KMS-11 (cell line): ENCODE measurements around the gene ISG15.

Experiments
- H2AFZ ChIP-seq: fragments of 200-600 bp; sonication (generic); 2 replicates; pipeline ENCODE4 v1.6.1; 2016; ENCODE audit warnings: antibody characterized with exemption, mixed run types, low read depth
- H3K27ac ChIP-seq: fragments of 200-600 bp; sonication (generic); 2 replicates; pipeline ENCODE4 v1.6.1; 2016; ENCODE audit warnings: mild to moderate bottlenecking, mixed run types
- H3K27me3 ChIP-seq: fragments of 200-600 bp; sonication (generic); 2 replicates; pipeline ENCODE4 v1.6.1; 2017; ENCODE audit warnings: mild to moderate bottlenecking, low read depth, mixed run types, moderate library complexity; ENCODE audit not compliant: insufficient read depth
- H3K36me3 ChIP-seq: fragments of 200-600 bp; sonication (generic); 2 replicates; pipeline ENCODE4 v1.6.1; 2017; ENCODE audit warnings: mild to moderate bottlenecking, mixed run types; ENCODE audit not compliant: insufficient read depth
- H3K4me1 ChIP-seq: fragments of 200-600 bp; sonication (generic); 2 replicates; pipeline ENCODE4 v1.6.1; 2016; ENCODE audit warnings: mild to moderate bottlenecking, low read depth, mixed run types; ENCODE audit not compliant: poor library complexity, severe bottlenecking
- H3K4me2 ChIP-seq: fragments of 200-600 bp; sonication (generic); 2 replicates; pipeline ENCODE4 v1.7.0; 2016; ENCODE audit warnings: mild to moderate bottlenecking, mixed run types
- H3K4me3 ChIP-seq: fragments of 200-600 bp; sonication (generic); IDR thresholded peaks from 2 replicates; pipeline ENCODE4 v1.6.1; 2017; ENCODE audit warnings: low read depth, low read length, mixed read lengths; ENCODE audit not compliant: insufficient read depth
- H3K79me2 ChIP-seq: fragments of 200-600 bp; sonication (generic); 2 replicates; pipeline ENCODE4 v1.6.1; 2016; ENCODE audit warnings: low read depth, mixed run types; ENCODE audit not compliant: insufficient read depth
- H3K9ac ChIP-seq: fragments of 200-600 bp; sonication (generic); 2 replicates; pipeline ENCODE4 v1.6.1; 2016; ENCODE audit warnings: mild to moderate bottlenecking, mixed run types
- H4K20me1 ChIP-seq: fragments of 200-600 bp; sonication (generic); 2 replicates; pipeline ENCODE4 v1.6.1; 2016; ENCODE audit warnings: mild to moderate bottlenecking, mixed run types; ENCODE audit not compliant: insufficient read depth
- CTCF ChIP-seq: fragments of 200-600 bp; sonication (generic); conservative IDR thresholded peaks from 2 replicates; pipeline ENCODE4 v1.6.1; 2017; ENCODE audit warnings: low read depth, mild to moderate bottlenecking, antibody characterized with exemption, low read length, moderate library complexity, mixed read lengths

Gene ISG15

DNA sequence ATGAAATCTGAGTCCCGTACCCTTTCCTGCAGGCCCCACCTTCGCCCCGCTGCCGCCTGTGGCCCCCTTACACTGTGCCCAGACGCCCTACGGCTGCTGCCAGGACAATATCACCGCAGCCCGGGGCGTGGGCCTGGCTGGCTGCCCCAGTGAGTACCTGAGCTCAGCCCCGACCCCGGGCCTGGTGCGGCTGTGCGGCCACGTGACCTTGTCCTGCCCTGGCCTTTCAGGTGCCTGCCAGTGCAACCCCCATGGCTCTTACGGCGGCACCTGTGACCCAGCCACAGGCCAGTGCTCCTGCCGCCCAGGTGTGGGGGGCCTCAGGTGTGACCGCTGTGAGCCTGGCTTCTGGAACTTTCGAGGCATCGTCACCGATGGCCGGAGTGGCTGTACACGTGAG, 31.8 kb downstream of the ISG15 start:
- no peak for TF ChIP-seq CTCF
- Histone ChIP-seq H3K4me2 (no peak overlapping the region), H3K36me3 (no peaks in the 10 kb centered on the region), H3K4me1 (no peaks in the 10 kb centered on the region), H2AFZ (no peak overlapping the region), H3K27ac (no peak overlapping the region), H3K4me3 (no peak overlapping the region), H3K27me3 (peaks cover 15% of the 10 kb centered on the region), H3K9ac (no peak overlapping the region), H4K20me1 (no peaks in the 10 kb centered on the region), H3K79me2 (no peaks in the 10 kb centered on the region)

DNA sequence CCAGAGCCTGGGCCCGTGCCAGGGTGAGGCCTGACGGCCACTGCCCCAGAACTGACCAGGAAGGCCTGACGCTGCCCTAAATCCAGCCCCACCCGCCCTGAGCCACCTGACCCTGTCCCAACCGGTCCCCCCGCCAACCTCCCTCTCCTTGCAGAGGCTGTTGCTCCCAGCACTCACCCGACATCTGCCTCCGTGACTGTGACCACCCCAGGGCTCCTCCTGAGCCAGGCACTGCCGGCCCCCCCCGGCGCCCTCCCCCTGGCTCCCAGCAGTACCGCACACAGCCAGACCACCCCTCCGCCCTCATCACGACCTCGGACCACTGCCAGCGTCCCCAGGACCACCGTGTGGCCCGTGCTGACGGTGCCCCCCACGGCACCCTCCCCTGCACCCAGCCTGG, 32.9 kb downstream of the ISG15 start:
- Histone ChIP-seq H3K27me3 (peaks cover 22% of the 10 kb centered on the region), H3K27ac (no peak overlapping the region), H3K4me3 (no peak overlapping the region), H4K20me1 (no peaks in the 10 kb centered on the region), H3K4me2 (no peak overlapping the region), H3K36me3 (no peaks in the 10 kb centered on the region), H2AFZ (no peak overlapping the region), H3K9ac (no peak overlapping the region), H3K4me1 (no peaks in the 10 kb centered on the region), H3K79me2 (no peaks in the 10 kb centered on the region)
- TF ChIP-seq CTCF: no peak

GRCh38 chr1:1046767-1047166, 33.5 kb downstream of the ISG15 start:
- H3K36me3 ChIP-seq: no peaks in the 10 kb centered on the region
- TF ChIP-seq CTCF: no peak
- no peak overlapping the region for H3K4me3 ChIP-seq
- H3K9ac ChIP-seq: no peak overlapping the region
- H3K27ac ChIP-seq: no peak overlapping the region
- no peak overlapping the region for H3K4me2 ChIP-seq
- H3K79me2 ChIP-seq: no peaks in the 10 kb centered on the region
- no peaks in the 10 kb centered on the region for H4K20me1 ChIP-seq
- no peaks in the 10 kb centered on the region for H3K4me1 ChIP-seq
- H3K27me3 ChIP-seq: peaks cover 27% of the 10 kb centered on the region
- no peak overlapping the region for H2AFZ ChIP-seq

GRCh38 chr1:1047407-1047806, 34.1 kb downstream of the ISG15 start:
- H3K36me3 ChIP-seq: no peaks in the 10 kb centered on the region
- TF ChIP-seq CTCF: no peak

GRCh38 chr1:1047963-1048362, 34.7 kb downstream of the ISG15 start:
- H3K27me3 ChIP-seq: peaks cover 39% of the 10 kb centered on the region
- no peak overlapping the region for H3K4me3 ChIP-seq
- no peaks in the 10 kb centered on the region for H3K36me3 ChIP-seq

More at GRCh38 chr1:1047407-1047806, 34.1 kb downstream of the ISG15 start:
- H3K4me1 ChIP-seq: no peaks in the 10 kb centered on the region
- H3K4me2 ChIP-seq: no peak overlapping the region
- no peak overlapping the region for H3K9ac ChIP-seq
- H2AFZ ChIP-seq: no peak overlapping the region
- H3K27ac ChIP-seq: no peak overlapping the region
- no peaks in the 10 kb centered on the region for H4K20me1 ChIP-seq
- no peaks in the 10 kb centered on the region for H3K79me2 ChIP-seq
- H3K4me3 ChIP-seq: no peak overlapping the region
- peaks cover 34% of the 10 kb centered on the region for H3K27me3 ChIP-seq

More at GRCh38 chr1:1047963-1048362, 34.7 kb downstream of the ISG15 start:
- H3K79me2 ChIP-seq: no peaks in the 10 kb centered on the region
- no peak overlapping the region for H3K4me2 ChIP-seq
- TF ChIP-seq CTCF: no peak
- H2AFZ ChIP-seq: no peak overlapping the region
- no peaks in the 10 kb centered on the region for H4K20me1 ChIP-seq
- no peaks in the 10 kb centered on the region for H3K4me1 ChIP-seq
- H3K9ac ChIP-seq: no peak overlapping the region
- H3K27ac ChIP-seq: no peak overlapping the region
